ENCODE measurements around the gene LDLRAD1. TPM values are rescaled to one million over a fixed set of nuclear protein-coding genes. Genes with fewer than 3 reads are reported as not detected.
"Not testable (repeated sequence)": the region's sequence is repeated elsewhere in the genome, so short reads cannot be mapped to it uniquely, and the experiment has no call there.

LDLRAD1 gene
- total and polyA plus RNA-seq, 2 experiments from 2014 or later = not detected

DNA sequence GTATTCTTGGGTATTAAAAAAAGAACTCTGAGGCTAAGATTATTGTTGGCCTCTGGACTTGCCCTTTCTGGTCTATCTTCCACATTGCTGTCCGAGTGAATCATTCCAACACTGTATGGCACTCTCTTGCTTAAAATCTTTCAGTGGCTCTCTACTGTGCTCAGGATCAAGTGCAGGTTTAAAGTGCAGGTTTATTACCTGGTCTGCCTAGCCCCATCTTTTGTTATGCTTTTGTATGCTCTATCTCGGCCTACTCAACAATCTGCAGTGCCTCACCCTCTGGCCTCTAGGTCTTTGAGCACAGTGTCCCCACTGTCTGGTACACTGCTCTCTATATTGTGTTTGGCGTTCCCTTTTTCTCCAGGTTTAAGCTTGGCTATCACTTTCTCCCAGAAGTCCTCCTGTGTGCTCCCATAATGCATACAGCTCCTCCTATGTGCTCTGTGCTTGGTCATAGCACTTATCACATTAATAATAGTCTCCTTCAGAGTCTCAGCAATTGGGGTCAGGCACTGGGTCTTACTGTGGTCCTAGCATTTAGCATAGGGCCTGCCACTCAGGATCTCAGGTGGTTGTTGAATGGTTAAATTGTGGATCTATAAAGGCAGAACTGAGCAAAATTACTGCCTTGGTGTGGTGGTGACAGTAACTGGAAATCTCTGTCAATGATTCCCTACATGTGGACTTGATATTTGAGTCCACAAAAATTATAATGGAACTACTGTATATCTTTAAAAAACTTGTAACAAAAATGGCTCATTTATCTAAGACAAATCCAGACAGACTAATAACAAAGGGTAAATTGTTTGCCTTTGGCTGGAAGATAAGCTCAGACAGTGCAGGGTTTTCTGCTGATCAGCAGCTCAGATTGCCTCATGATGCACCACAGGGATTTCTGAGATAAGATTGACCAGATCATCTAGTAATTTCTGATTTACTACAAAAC lies 10.6 kb upstream of the LDLRAD1 start:
- Histone ChIP-seq H3K9me2 (ENCODE audit: insufficient read depth) (no peaks in the 10 kb centered on the region), H3K27ac (ENCODE audit: low read depth) (no peak overlapping the region; the same call in 1 of the 2 replicates), H3K4me1 (ENCODE audit: insufficient read depth) (no peaks in the 10 kb centered on the region), H3K79me2 (replicated peaks; ENCODE audit: insufficient read depth) (no peaks in the 10 kb centered on the region), H3K4me2 (no peak overlapping the region), H3K36me3 (ENCODE audit: insufficient read depth) (peaks cover 2% of the 10 kb centered on the region; the same call in 1 of the 2 replicates), H2AFZ (no peak overlapping the region), H3K4me3 (no peak overlapping the region), H3K27me3 (ENCODE audit: insufficient read depth) (no peaks in the 10 kb centered on the region), H3F3A (replicated peaks; ENCODE audit: low read depth) (no peaks in the 10 kb centered on the region), H4K20me1 (replicated peaks; ENCODE audit: insufficient read depth) (0 out of 2 replicates have a peak, but pooled peaks cover 7% of the 10 kb centered on the region)
- ATAC-seq = no peak
- Mint-ChIP-seq H3K36me3 (ENCODE audit: low read depth) (peaks cover 12% of the 10 kb centered on the region; the same call in 2 of the 3 replicates), H3K4me1 (no peaks in the 10 kb centered on the region; the same call in 2 of the 3 replicates), H3K27ac (no peak overlapping the region), H3K9me3 (no peaks in the 10 kb centered on the region), H3K27me3 (ENCODE audit: insufficient read depth, low read depth, poor library complexity) (no peaks in the 10 kb centered on the region), H3K4me3 (no peak overlapping the region)
- DNase-seq (ENCODE audit: low spot score) = no peak
- TF ChIP-seq EZH2 (IDR thresholded peaks at IDR 0.05; ENCODE audit: low read depth, unreplicated experiment) (no peak), EZH2phosphoT487 (IDR thresholded peaks at IDR 0.05; ENCODE audit: unreplicated experiment) (no peak), STAT1 (IDR thresholded peaks at IDR 0.05; ENCODE audit: unreplicated experiment) (no peak), JUNB (IDR thresholded peaks at IDR 0.05; ENCODE audit: unreplicated experiment) (no peak), ZNF114 (CRISPR knock-in tag; IDR thresholded peaks at IDR 0.05) (no peak), POLR2AphosphoS5 (IDR thresholded peaks at IDR 0.05; ENCODE audit: low read depth) (no peak), ETS1 (IDR thresholded peaks at IDR 0.05) (no peak)

GRCh38 chr1:54027848-54028247 lies 9.9 kb upstream of the LDLRAD1 start:
- H3K4me1 ChIP-seq (ENCODE audit: insufficient read depth) = no peaks in the 10 kb centered on the region
- H3K27ac ChIP-seq (ENCODE audit: low read depth) = no peak overlapping the region
- H3K9me2 ChIP-seq (ENCODE audit: insufficient read depth) = no peaks in the 10 kb centered on the region
- DNase-seq (ENCODE audit: low spot score) = no peak
- H3K4me3 Mint-ChIP-seq = no peak overlapping the region
- no peaks in the 10 kb centered on the region for H3K27me3 ChIP-seq (ENCODE audit: insufficient read depth)
- H3F3A ChIP-seq (replicated peaks; ENCODE audit: low read depth) = no peaks in the 10 kb centered on the region
- TF ChIP-seq EZH2phosphoT487 (IDR thresholded peaks at IDR 0.05; ENCODE audit: unreplicated experiment) (no peak), NANOG (IDR thresholded peaks at IDR 0.05; ENCODE audit: borderline replicate concordance) (no peak), EZH2 (IDR thresholded peaks at IDR 0.05; ENCODE audit: low read depth, unreplicated experiment) (no peak), ETS1 (IDR thresholded peaks at IDR 0.05) (no peak), JUNB (IDR thresholded peaks at IDR 0.05; ENCODE audit: unreplicated experiment) (no peak), CREB1 (CRISPR knock-in tag; IDR thresholded peaks at IDR 0.05; ENCODE audit: low read depth) (no peak), ZNF331 (CRISPR knock-in tag; IDR thresholded peaks at IDR 0.05; ENCODE audit: low read depth) (no peak)
- no peak for ATAC-seq
- peaks cover 2% of the 10 kb centered on the region; the same call in 1 of the 2 replicates for H3K36me3 ChIP-seq (ENCODE audit: insufficient read depth)
- H3K36me3 Mint-ChIP-seq (ENCODE audit: low read depth) = peaks cover 8% of the 10 kb centered on the region; the same call in 2 of the 3 replicates
- H3K4me3 ChIP-seq = no peak overlapping the region
- H3K4me1 Mint-ChIP-seq = no peaks in the 10 kb centered on the region; the same call in 2 of the 3 replicates
- no peaks in the 10 kb centered on the region for H3K27me3 Mint-ChIP-seq (ENCODE audit: insufficient read depth, low read depth, poor library complexity)
- no peak overlapping the region for H2AFZ ChIP-seq
- 0 out of 2 replicates have a peak, but pooled peaks cover 7% of the 10 kb centered on the region for H4K20me1 ChIP-seq (replicated peaks; ENCODE audit: insufficient read depth)
- H3K79me2 ChIP-seq (replicated peaks; ENCODE audit: insufficient read depth) = no peaks in the 10 kb centered on the region
- H3K27ac Mint-ChIP-seq = no peak overlapping the region
- H3K9me3 Mint-ChIP-seq = no peaks in the 10 kb centered on the region
- H3K4me2 ChIP-seq = no peak overlapping the region

DNA sequence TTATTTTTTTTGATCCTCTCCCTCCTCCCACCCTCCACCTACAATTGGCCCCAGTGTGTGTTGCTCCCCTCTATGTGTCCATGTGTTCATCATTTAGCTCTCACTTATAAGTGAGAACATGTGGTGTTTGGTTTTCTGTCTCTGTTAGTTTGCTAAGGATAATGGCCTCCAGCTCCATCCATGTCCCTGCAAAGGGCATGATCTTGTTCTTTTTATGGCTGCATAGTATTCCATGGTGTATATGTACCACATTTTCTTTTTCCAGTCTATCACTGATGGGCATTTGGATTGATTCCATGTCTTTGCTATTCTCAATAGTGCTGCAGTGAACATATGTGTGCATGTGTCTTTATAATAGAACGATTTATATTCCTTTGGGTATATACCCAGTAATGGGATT lies 6.8 kb upstream of the LDLRAD1 start:
- not testable (repeated sequence) for H3K27ac Mint-ChIP-seq; H3K4me3 Mint-ChIP-seq; H3K27me3 ChIP-seq (ENCODE audit: insufficient read depth); H3K4me1 ChIP-seq (ENCODE audit: insufficient read depth); H3K9me2 ChIP-seq (ENCODE audit: insufficient read depth); H3F3A ChIP-seq (replicated peaks; ENCODE audit: low read depth); H4K20me1 ChIP-seq (replicated peaks; ENCODE audit: insufficient read depth); H3K79me2 ChIP-seq (replicated peaks; ENCODE audit: insufficient read depth); H3K36me3 Mint-ChIP-seq (ENCODE audit: low read depth); H3K36me3 ChIP-seq (ENCODE audit: insufficient read depth); H3K4me3 ChIP-seq; H3K4me2 ChIP-seq; ATAC-seq; H3K27me3 Mint-ChIP-seq (ENCODE audit: insufficient read depth, low read depth, poor library complexity); DNase-seq (ENCODE audit: low spot score); H3K4me1 Mint-ChIP-seq; H2AFZ ChIP-seq; H3K27ac ChIP-seq (ENCODE audit: low read depth); H3K9me3 Mint-ChIP-seq
